ENCODE results near the gene NKX2-1.

Gene NKX2-1

DNA sequence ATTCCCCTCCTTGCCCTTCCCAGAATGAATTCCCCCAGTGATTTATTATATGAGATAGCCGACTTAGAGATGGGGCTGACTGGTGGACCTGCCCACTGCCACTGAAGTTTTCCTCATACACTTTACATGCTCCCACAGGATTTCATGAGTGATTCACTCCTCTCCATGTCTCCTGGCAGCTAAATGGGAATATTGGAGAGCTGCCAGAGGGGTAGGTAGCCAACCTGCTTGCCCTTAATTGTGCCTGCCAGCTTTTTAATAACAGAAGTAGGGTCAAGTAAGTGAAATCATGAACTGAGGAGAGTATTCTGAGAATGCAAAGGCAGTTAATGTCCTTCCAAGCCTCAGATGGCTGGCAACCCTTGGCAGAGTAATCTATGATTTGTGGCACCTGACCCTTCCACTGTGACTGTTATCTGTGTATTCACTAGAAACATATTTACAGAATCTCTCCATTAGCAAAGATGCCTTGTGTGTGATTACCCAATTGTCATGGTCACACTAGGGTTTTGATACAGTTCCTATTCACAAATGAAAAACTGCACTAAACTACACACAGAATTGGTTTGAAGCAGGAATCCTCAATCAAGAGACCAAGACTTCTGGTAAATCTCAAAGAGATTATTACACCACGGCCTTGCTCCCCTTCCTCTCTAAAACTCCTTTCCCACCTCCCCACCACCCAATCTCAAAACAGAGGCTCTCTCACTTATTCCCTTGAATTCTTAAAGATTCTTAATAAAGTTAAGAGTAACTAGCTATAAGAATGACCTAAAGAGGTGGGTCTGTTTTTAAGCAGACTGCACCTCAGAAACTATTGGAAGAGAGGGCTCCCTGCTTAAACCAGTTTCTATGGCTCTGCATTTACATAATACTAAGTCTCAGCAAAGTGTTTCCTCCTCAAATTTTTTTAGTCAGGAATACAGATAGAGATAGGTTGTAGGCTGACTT, 17.2 kb downstream of the NKX2-1 start:
- H3K4me2 ChIP-seq (ENCODE audit: low read depth, low read length): no peak overlapping the region
- no peak overlapping the region for H3K9ac ChIP-seq (ENCODE audit: low read length)
- no peaks in the 10 kb centered on the region for H4K20me1 ChIP-seq (ENCODE audit: insufficient read depth, low read length)
- H3K27me3 ChIP-seq (replicated peaks; ENCODE audit: insufficient read depth, low read length): no peaks in the 10 kb centered on the region
- no peak overlapping the region for H2AFZ ChIP-seq (ENCODE audit: low read length)
- no peak for DNase-seq
- no peak overlapping the region for H3K4me3 ChIP-seq (ENCODE audit: low read length)
- H3K9me2 ChIP-seq (replicated peaks; ENCODE audit: insufficient read depth, low read length): no peaks in the 10 kb centered on the region
- H3K27ac ChIP-seq (ENCODE audit: low read length): no peak overlapping the region
- TF ChIP-seq EZH2 (optimal IDR thresholded peaks at IDR 0.05; ENCODE audit: low read depth, low read length): no peak
- TF ChIP-seq EZH2phosphoT487 (IDR thresholded peaks at IDR 0.05; ENCODE audit: low read length): no peak
- TF ChIP-seq, protein P1, sequence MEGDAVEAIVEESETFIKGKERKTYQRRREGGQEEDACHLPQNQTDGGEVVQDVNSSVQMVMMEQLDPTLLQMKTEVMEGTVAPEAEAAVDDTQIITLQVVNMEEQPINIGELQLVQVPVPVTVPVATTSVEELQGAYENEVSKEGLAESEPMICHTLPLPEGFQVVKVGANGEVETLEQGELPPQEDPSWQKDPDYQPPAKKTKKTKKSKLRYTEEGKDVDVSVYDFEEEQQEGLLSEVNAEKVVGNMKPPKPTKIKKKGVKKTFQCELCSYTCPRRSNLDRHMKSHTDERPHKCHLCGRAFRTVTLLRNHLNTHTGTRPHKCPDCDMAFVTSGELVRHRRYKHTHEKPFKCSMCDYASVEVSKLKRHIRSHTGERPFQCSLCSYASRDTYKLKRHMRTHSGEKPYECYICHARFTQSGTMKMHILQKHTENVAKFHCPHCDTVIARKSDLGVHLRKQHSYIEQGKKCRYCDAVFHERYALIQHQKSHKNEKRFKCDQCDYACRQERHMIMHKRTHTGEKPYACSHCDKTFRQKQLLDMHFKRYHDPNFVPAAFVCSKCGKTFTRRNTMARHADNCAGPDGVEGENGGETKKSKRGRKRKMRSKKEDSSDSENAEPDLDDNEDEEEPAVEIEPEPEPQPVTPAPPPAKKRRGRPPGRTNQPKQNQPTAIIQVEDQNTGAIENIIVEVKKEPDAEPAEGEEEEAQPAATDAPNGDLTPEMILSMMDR (IDR thresholded peaks at IDR 0.05; ENCODE audit: low read length): no peak
- H3K36me3 ChIP-seq (replicated peaks; ENCODE audit: insufficient read depth, low read length): no peaks in the 10 kb centered on the region
- H3K9me3 ChIP-seq (replicated peaks; ENCODE audit: insufficient read depth, low read length): no peaks in the 10 kb centered on the region
- no peaks in the 10 kb centered on the region for H3K79me2 ChIP-seq (ENCODE audit: low read length)
- no peaks in the 10 kb centered on the region for H3K4me1 ChIP-seq (ENCODE audit: low read length)
- no peaks in the 10 kb centered on the region for H3F3A ChIP-seq (ENCODE audit: insufficient read depth, low read length)

- Histone ChIP-seq H3K4me1 (ENCODE audit: low read length) (no peaks in the 10 kb centered on the region), H3K9me2 (replicated peaks; ENCODE audit: insufficient read depth, low read length) (no peaks in the 10 kb centered on the region), H3K4me3 (ENCODE audit: low read length) (no peak overlapping the region), H3K9ac (ENCODE audit: low read length) (no peak overlapping the region), H3K4me2 (ENCODE audit: low read depth, low read length) (no peak overlapping the region), H3K79me2 (ENCODE audit: low read length) (no peaks in the 10 kb centered on the region), H4K20me1 (ENCODE audit: insufficient read depth, low read length) (no peaks in the 10 kb centered on the region), H3K36me3 (replicated peaks; ENCODE audit: insufficient read depth, low read length) (no peaks in the 10 kb centered on the region), H2AFZ (ENCODE audit: low read length) (no peak overlapping the region), H3F3A (ENCODE audit: insufficient read depth, low read length) (no peaks in the 10 kb centered on the region), H3K27me3 (replicated peaks; ENCODE audit: insufficient read depth, low read length) (no peaks in the 10 kb centered on the region), H3K27ac (ENCODE audit: low read length) (no peak overlapping the region), H3K9me3 (replicated peaks; ENCODE audit: insufficient read depth, low read length) (no peaks in the 10 kb centered on the region)
- no peak for DNase-seq
- TF ChIP-seq EZH2 (optimal IDR thresholded peaks at IDR 0.05; ENCODE audit: low read depth, low read length): no peak
These were observed 21.1 kb downstream of the NKX2-1 start for GRCh38 chr14:36498938-36499337.

- H3K9ac ChIP-seq (ENCODE audit: low read length): no peak overlapping the region
- no peak overlapping the region for H3K27ac ChIP-seq (ENCODE audit: low read length)
- H4K20me1 ChIP-seq (ENCODE audit: insufficient read depth, low read length): no peaks in the 10 kb centered on the region
- no peak for TF ChIP-seq EZH2phosphoT487 (IDR thresholded peaks at IDR 0.05; ENCODE audit: low read length)
- TF ChIP-seq, protein P1 (IDR thresholded peaks at IDR 0.05; ENCODE audit: low read length): no peak
- TF ChIP-seq EZH2 (optimal IDR thresholded peaks at IDR 0.05; ENCODE audit: low read depth, low read length): no peak
- H3K4me2 ChIP-seq (ENCODE audit: low read depth, low read length): no peak overlapping the region
- H3K36me3 ChIP-seq (replicated peaks; ENCODE audit: insufficient read depth, low read length): no peaks in the 10 kb centered on the region
- no peak overlapping the region for H3K4me3 ChIP-seq (ENCODE audit: low read length)
- DNase-seq: no peak
- no peaks in the 10 kb centered on the region for H3K4me1 ChIP-seq (ENCODE audit: low read length)
- no peaks in the 10 kb centered on the region for H3K79me2 ChIP-seq (ENCODE audit: low read length)
- no peaks in the 10 kb centered on the region for H3K9me2 ChIP-seq (replicated peaks; ENCODE audit: insufficient read depth, low read length)
- H3K27me3 ChIP-seq (replicated peaks; ENCODE audit: insufficient read depth, low read length): no peaks in the 10 kb centered on the region
- no peaks in the 10 kb centered on the region for H3F3A ChIP-seq (ENCODE audit: insufficient read depth, low read length)
- no peaks in the 10 kb centered on the region for H3K9me3 ChIP-seq (replicated peaks; ENCODE audit: insufficient read depth, low read length)
- H2AFZ ChIP-seq (ENCODE audit: low read length): no peak overlapping the region
These were observed 23.7 kb downstream of the NKX2-1 start for GRCh38 chr14:36496346-36496745.

DNA sequence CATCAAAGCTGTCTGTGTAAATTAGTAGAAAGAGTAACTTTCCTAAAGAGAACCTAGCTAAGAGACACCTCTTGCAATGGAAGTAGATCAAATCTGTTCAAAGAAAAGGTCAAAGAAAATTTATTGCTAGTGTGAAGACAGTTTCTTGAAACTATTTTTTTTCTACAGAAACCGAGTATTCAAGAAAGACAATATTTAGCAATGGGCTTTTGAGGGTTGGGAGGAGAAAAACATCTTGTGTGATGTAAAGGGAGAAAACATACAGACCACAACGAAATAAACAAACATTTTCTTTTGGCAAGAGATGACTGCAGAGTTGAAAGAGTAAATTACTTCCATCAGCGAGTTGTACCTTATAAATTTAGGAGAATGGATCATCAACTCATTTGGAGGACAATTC, 24.4 kb downstream of the NKX2-1 start:
- no peak overlapping the region for H3K4me3 ChIP-seq (ENCODE audit: low read length)
- H3K79me2 ChIP-seq (ENCODE audit: low read length): no peaks in the 10 kb centered on the region
- no peaks in the 10 kb centered on the region for H3K9me2 ChIP-seq (replicated peaks; ENCODE audit: insufficient read depth, low read length)
- no peaks in the 10 kb centered on the region for H3K9me3 ChIP-seq (replicated peaks; ENCODE audit: insufficient read depth, low read length)
- H3K36me3 ChIP-seq (replicated peaks; ENCODE audit: insufficient read depth, low read length): no peaks in the 10 kb centered on the region
- no peak overlapping the region for H2AFZ ChIP-seq (ENCODE audit: low read length)
- no peaks in the 10 kb centered on the region for H3K27me3 ChIP-seq (replicated peaks; ENCODE audit: insufficient read depth, low read length)
- no peaks in the 10 kb centered on the region for H3F3A ChIP-seq (ENCODE audit: insufficient read depth, low read length)
- DNase-seq: no peak
- no peak overlapping the region for H3K4me2 ChIP-seq (ENCODE audit: low read depth, low read length)
- H4K20me1 ChIP-seq (ENCODE audit: insufficient read depth, low read length): no peaks in the 10 kb centered on the region
- H3K9ac ChIP-seq (ENCODE audit: low read length): no peak overlapping the region
- no peak overlapping the region for H3K27ac ChIP-seq (ENCODE audit: low read length)
- no peak for TF ChIP-seq EZH2phosphoT487 (IDR thresholded peaks at IDR 0.05; ENCODE audit: low read length)
- TF ChIP-seq, protein P1 (IDR thresholded peaks at IDR 0.05; ENCODE audit: low read length): no peak
- no peak for TF ChIP-seq EZH2 (optimal IDR thresholded peaks at IDR 0.05; ENCODE audit: low read depth, low read length)
- H3K4me1 ChIP-seq (ENCODE audit: low read length): no peaks in the 10 kb centered on the region

Data from MM.1S (cell line).